ENCODE results near the gene SLC35B4. TPM values are rescaled to one million over a fixed set of nuclear protein-coding genes. Genes with fewer than 3 reads are reported as not detected.

SLC35B4 gene
- total RNA-seq, 2 donors from 2014 or later = 4.9 to 11.5 TPM

GRCh38 chr7:134355927-134356326, 39.2 kb upstream of the SLC35B4 start:
- TF ChIP-seq POLR2A (IDR thresholded peaks at IDR 0.05) (no peak), CTCF (IDR thresholded peaks at IDR 0.05) (no peak)
- H3K36me3 ChIP-seq (replicated peaks in 1 of 2; ENCODE audit: insufficient read depth in 1 of 2, low read depth in 2 of 2) = no peaks in the 10 kb centered on the region
- intact Hi-C loops (cut with DNase I) = no loop called here
- peak overlapping the region in 3 of 4 donors; percentile 25 to 72 (median 67) for H3K27ac ChIP-seq
- no peaks in the 10 kb centered on the region for H3K27me3 ChIP-seq
- WGBS, 2 donors = 0 to 8% methylated on average over 4 of the region's 4 CpGs
- H3K4me1 ChIP-seq = peaks cover 50% of the 10 kb centered on the region
- DNase-seq (peak; percentile 54 to 79 (median 56)), ATAC-seq (peak; percentile 55)
- no peaks in the 10 kb centered on the region for H3K9me3 ChIP-seq
- H3K4me3 ChIP-seq = no peak overlapping the region

GRCh38 chr7:134355004-134355525, 38.3 kb upstream of the SLC35B4 start:
- H3K36me3 ChIP-seq (replicated peaks in 1 of 2; ENCODE audit: insufficient read depth in 1 of 2, low read depth in 2 of 2) = no peaks in the 10 kb centered on the region
- H3K9me3 ChIP-seq = no peaks in the 10 kb centered on the region
- peaks cover 46% of the 10 kb centered on the region for H3K4me1 ChIP-seq
- H3K27ac ChIP-seq = peak overlapping the region in 2 of 4 donors; percentile 67 to 72
- intact Hi-C loops (cut with DNase I) = no loop called here
- ATAC-seq (no peak), DNase-seq (peak in 2 of 4 donors; percentile 7 to 29)
- no peak for TF ChIP-seq CTCF (IDR thresholded peaks at IDR 0.05)
- no peak for TF ChIP-seq POLR2A (IDR thresholded peaks at IDR 0.05)
- 33 to 60% methylated on average over 6 to 7 of the region's 7 CpGs for WGBS, 2 donors
- H3K4me3 ChIP-seq = no peak overlapping the region
- H3K27me3 ChIP-seq = no peaks in the 10 kb centered on the region

- H3K4me3 ChIP-seq = no peak overlapping the region
Measured at GRCh38 chr7:134353411-134353810, 36.7 kb upstream of the SLC35B4 start.

GRCh38 chr7:134351424-134351823, 34.7 kb upstream of the SLC35B4 start:
- H3K9me3 ChIP-seq = no peaks in the 10 kb centered on the region
- ATAC-seq (no peak), DNase-seq (no peak)
- no peak for TF ChIP-seq CTCF (IDR thresholded peaks at IDR 0.05)
- TF ChIP-seq POLR2A (IDR thresholded peaks at IDR 0.05) = no peak
- H3K27me3 ChIP-seq = no peaks in the 10 kb centered on the region
- intact Hi-C loops (cut with DNase I) = no loop called here
- 70 to 74% methylated on average over 7 of the region's 7 CpGs for WGBS, 2 donors
- no peaks in the 10 kb centered on the region for H3K36me3 ChIP-seq (replicated peaks in 1 of 2; ENCODE audit: insufficient read depth in 1 of 2, low read depth in 2 of 2)
- peaks cover 29% of the 10 kb centered on the region for H3K4me1 ChIP-seq
- no peak overlapping the region for H3K4me3 ChIP-seq
- no peak overlapping the region for H3K27ac ChIP-seq

More at GRCh38 chr7:134353411-134353810, 36.7 kb upstream of the SLC35B4 start:
- DNase-seq (no peak), ATAC-seq (no peak)
- Histone ChIP-seq H3K27ac (no peak overlapping the region), H3K4me1 (peaks cover 34% of the 10 kb centered on the region), H3K27me3 (no peaks in the 10 kb centered on the region), H3K9me3 (no peaks in the 10 kb centered on the region), H3K36me3 (replicated peaks in 1 of 2; ENCODE audit: insufficient read depth in 1 of 2, low read depth in 2 of 2) (no peaks in the 10 kb centered on the region)
- intact Hi-C loops (cut with DNase I) = no loop called here
- WGBS, 2 donors = 12 to 19% methylated on average over 4 of the region's 4 CpGs
- TF ChIP-seq POLR2A (IDR thresholded peaks at IDR 0.05) = no peak
- no peak for TF ChIP-seq CTCF (IDR thresholded peaks at IDR 0.05)

GRCh38 chr7:134350709-134351108, 34.0 kb upstream of the SLC35B4 start:
- Histone ChIP-seq H3K36me3 (replicated peaks in 1 of 2; ENCODE audit: insufficient read depth in 1 of 2, low read depth in 2 of 2) (no peaks in the 10 kb centered on the region), H3K27me3 (no peaks in the 10 kb centered on the region), H3K4me3 (no peak overlapping the region), H3K27ac (no peak overlapping the region), H3K9me3 (no peaks in the 10 kb centered on the region), H3K4me1 (peaks cover 22% of the 10 kb centered on the region)
- TF ChIP-seq POLR2A (IDR thresholded peaks at IDR 0.05) (no peak), CTCF (IDR thresholded peaks at IDR 0.05) (no peak)
- ATAC-seq (no peak), DNase-seq (no peak)
- intact Hi-C loops (cut with DNase I) = no loop called here
- 50 to 57% methylated on average over 1 of the region's 1 CpG for WGBS, 2 donors

Data from body of pancreas (tissue), 4 donors.